Muscle of leg (tissue), 11 donors: ENCODE measurements around the gene AP2B1. TPM values are rescaled to one million over a fixed set of nuclear protein-coding genes. Genes with fewer than 3 reads are reported as not detected.
"Not testable (repeated sequence)": the region's sequence is repeated elsewhere in the genome, so short reads cannot be mapped to it uniquely, and the experiment has no call there.

Experiments used
- DNase-seq: peaks from one replicate; pipeline ENCODE4 v3.0.0; 2013
- H3K27ac ChIP-seq: one replicate; pipeline ENCODE4 v1.5.1; 2013; ENCODE audit warnings: mild to moderate bottlenecking, low read length, control low read depth
- H3K27me3 ChIP-seq: one replicate; pipeline ENCODE4 v1.6.1; 2013; ENCODE audit warnings: low read length; ENCODE audit not compliant: control insufficient read depth, insufficient read depth
- H3K36me3 ChIP-seq: one replicate; pipeline ENCODE4 v1.6.1; 2013; ENCODE audit warnings: low read length; ENCODE audit not compliant: control insufficient read depth, insufficient read depth
- H3K4me1 ChIP-seq: one replicate; pipeline ENCODE4 v1.6.1; 2013; ENCODE audit warnings: low read length; ENCODE audit not compliant: control insufficient read depth, insufficient read depth
- H3K4me3 ChIP-seq: one replicate; pipeline ENCODE4 v1.5.1; 2013; ENCODE audit warnings: low read length, control low read depth
- H3K9me3 ChIP-seq: replicated peaks from 2 replicates; pipeline ENCODE4 v1.6.1; 2013; ENCODE audit warnings: low read depth, low read length; ENCODE audit not compliant: control insufficient read depth
- WGBS: methylation state at CpG from one replicate; pipeline ENCODE4 v1.1.5; 2013; ENCODE audit warnings: missing lambda C conversion rate; ENCODE audit not compliant: insufficient coverage; 5-methylcytosine and 5-hydroxymethylcytosine counted together
- polyA plus RNA-seq, 8 donors: library from polyadenylated mRNA; unstranded; fragments of 120-200 nt; gene quantifications; one replicate each; pipeline versions ENCODE4 v1.2.1 to v1.2.3, GENCODE V29; 2013; ENCODE audit warnings: inconsistent platforms in 1 of 8, low replicate concordance in 1 of 8; ENCODE audit not compliant: insufficient read length in 8 of 8, insufficient read depth in 1 of 8
- total RNA-seq: library from RNA; stranded (reverse); fragments of 120-200 nt; gene quantifications from one replicate; pipeline ENCODE4 v1.2.4, GENCODE V29; 2013

AP2B1 gene
- total and polyA plus RNA-seq, 9 donors = 45.4 to 92.9 (median 75.4) TPM

- DNase-seq = no peak
- peaks cover 40% of the 10 kb centered on the region for H3K27me3 ChIP-seq
- H3K9me3 ChIP-seq = no peaks in the 10 kb centered on the region
- no peak overlapping the region for H3K27ac ChIP-seq
- H3K4me3 ChIP-seq = no peak overlapping the region
- H3K4me1 ChIP-seq = no peaks in the 10 kb centered on the region
- 4% methylated on average over 22 of the region's 35 CpGs for WGBS
- no peaks in the 10 kb centered on the region for H3K36me3 ChIP-seq
Observed at GRCh38 chr17:35749560-35750412, 162.7 kb downstream of the AP2B1 start.

DNA sequence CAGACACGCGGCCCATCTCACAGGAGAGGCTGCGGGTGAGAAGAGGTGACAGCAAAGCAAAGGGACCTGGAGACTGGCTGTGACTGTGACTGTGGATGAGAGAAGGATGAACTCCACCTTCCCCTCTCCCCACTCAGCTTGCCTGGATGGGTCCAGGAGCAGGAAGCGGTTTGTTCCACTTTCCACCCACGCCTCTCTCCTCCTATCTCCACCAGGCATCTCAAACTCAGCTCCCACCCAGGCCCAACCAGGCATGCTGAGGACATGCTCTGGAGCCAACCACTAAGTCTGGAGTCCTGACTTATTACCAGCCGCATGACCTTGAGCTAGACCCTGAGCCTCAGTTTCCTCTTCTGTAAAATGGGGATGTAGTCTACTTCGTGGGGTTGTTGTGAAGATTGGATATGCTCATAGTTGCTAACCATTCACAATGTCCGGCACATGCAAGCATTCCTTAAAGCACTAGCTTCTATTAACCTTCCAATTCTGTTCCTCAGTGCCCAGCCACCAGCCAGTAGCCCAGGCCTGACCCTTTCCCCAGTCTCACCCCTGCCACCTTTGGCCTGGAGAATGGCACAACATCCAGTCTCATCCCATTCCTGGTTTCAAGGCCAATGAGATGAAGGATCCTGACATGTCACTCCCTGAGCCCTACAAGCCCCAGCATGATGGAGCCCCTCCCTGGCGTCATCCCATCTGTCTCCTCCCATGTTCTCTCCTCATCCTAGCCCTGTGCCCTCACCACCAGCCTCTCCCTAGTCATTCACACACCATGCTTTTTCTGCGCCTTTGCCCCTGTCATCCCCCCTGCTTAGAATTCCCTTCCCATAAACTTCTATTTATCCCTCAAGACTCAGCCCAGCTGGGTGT, 163.6 kb downstream of the AP2B1 start:
- Histone ChIP-seq H3K36me3 (no peaks in the 10 kb centered on the region), H3K27ac (no peak overlapping the region), H3K27me3 (peaks cover 40% of the 10 kb centered on the region), H3K4me1 (no peaks in the 10 kb centered on the region), H3K4me3 (no peak overlapping the region), H3K9me3 (no peaks in the 10 kb centered on the region)
- no peak for DNase-seq
- WGBS = 73% methylated on average over 3 of the region's 10 CpGs

DNA sequence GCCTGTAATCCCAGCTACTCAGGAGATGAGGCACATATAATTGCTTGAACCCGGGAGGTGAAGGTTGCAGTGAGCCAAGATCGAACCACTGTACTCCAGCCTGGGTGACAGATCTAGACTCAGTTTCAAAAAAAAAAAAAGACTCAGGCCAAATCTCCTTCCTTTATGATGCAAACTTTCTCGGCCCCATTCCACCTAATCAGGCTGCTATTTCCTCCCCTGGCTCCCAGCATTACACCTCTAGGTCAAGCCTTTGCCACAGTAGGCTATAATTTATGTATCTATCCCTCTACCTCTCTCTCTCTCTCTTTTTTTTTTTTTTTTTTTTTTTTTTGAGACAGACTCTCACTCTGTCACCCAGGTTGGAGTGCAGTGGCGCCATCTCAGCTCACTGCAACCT, 164.4 kb downstream of the AP2B1 start:
- H3K4me1 ChIP-seq, H3K36me3 ChIP-seq, H3K9me3 ChIP-seq, DNase-seq, H3K4me3 ChIP-seq, H3K27ac ChIP-seq: not testable (repeated sequence)
- peaks cover 37% of the 10 kb centered on the region for H3K27me3 ChIP-seq
- WGBS = 100% methylated on average over 2 of the region's 4 CpGs

- WGBS = 63% methylated on average over 16 of the region's 16 CpGs
- no peaks in the 10 kb centered on the region for H3K36me3 ChIP-seq
- H3K4me3 ChIP-seq = no peak overlapping the region
- H3K27ac ChIP-seq = no peak overlapping the region
- H3K4me1 ChIP-seq = no peaks in the 10 kb centered on the region
- H3K9me3 ChIP-seq = no peaks in the 10 kb centered on the region
- peaks cover 37% of the 10 kb centered on the region for H3K27me3 ChIP-seq
- DNase-seq = no peak
Observed at GRCh38 chr17:35752471-35752870, 165.3 kb downstream of the AP2B1 start.

GRCh38 chr17:35752945-35753764, 166.0 kb downstream of the AP2B1 start, which contains the start of gene GAS2L2:
Gene GAS2L2 (minus strand): TSS chr17:35753239. CDS start chr17:35752850, 389 bp downstream.
- Histone ChIP-seq H3K4me1 (no peaks in the 10 kb centered on the region), H3K36me3 (no peaks in the 10 kb centered on the region), H3K9me3 (no peaks in the 10 kb centered on the region), H3K27ac (no peak within 1 kb of the TSS), H3K27me3 (peaks cover 37% of the 10 kb centered on the region), H3K4me3 (no peak within 1 kb of the TSS)
- 29% methylated on average over 6 of the region's 9 CpGs for WGBS
- DNase-seq = no peak

- H3K9me3 ChIP-seq = no peaks in the 10 kb centered on the region
- H3K4me3 ChIP-seq = no peak overlapping the region
- H3K36me3 ChIP-seq = no peaks in the 10 kb centered on the region
- no peaks in the 10 kb centered on the region for H3K4me1 ChIP-seq
- no peak overlapping the region for H3K27ac ChIP-seq
- peaks cover 6% of the 10 kb centered on the region for H3K27me3 ChIP-seq
- DNase-seq = no peak
Observed at GRCh38 chr17:35757243-35757642, 170.1 kb downstream of the AP2B1 start.

GRCh38 chr17:35760587-35760986, 173.5 kb downstream of the AP2B1 start, which contains the start of gene C17orf50:
Gene C17orf50 (plus strand): TSS chr17:35760887. CDS start chr17:35760942, 55 bp downstream.
- no CpG with 5 or more reads among the region's 1 CpG for WGBS
- Histone ChIP-seq H3K27me3 (peaks cover 2% of the 10 kb centered on the region), H3K9me3 (no peaks in the 10 kb centered on the region), H3K4me1 (peaks cover 14% of the 10 kb centered on the region), H3K36me3 (no peaks in the 10 kb centered on the region), H3K4me3 (no peak within 1 kb of the TSS), H3K27ac (no peak within 1 kb of the TSS)
- DNase-seq = no peak

DNA sequence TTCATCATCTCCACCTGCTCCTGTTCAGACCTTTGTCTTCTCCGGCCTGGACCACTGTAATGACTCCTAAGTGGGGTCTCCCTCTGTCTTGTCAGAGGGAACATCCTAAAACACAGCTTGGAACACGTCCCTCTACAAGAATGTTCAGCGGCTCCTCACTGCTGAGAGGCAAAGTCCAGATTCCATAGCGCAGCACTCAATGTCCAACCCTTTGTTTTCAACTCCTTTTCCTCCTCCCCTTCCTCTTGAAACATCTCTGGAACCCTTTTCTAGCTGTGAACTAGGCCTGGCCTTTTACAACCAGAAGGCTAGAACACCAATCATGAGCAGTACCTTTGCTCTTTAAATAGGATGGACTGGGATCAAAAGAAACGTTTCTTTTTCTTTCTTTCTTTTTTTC, 174.5 kb downstream of the AP2B1 start:
- H3K4me3 ChIP-seq = no peak overlapping the region
- 82% methylated on average over 4 of the region's 5 CpGs for WGBS
- DNase-seq = no peak
- no peaks in the 10 kb centered on the region for H3K9me3 ChIP-seq
- peaks cover 2% of the 10 kb centered on the region for H3K27me3 ChIP-seq
- no peaks in the 10 kb centered on the region for H3K36me3 ChIP-seq
- no peak overlapping the region for H3K27ac ChIP-seq
- H3K4me1 ChIP-seq = peaks cover 22% of the 10 kb centered on the region

- Histone ChIP-seq H3K9me3 (no peaks in the 10 kb centered on the region), H3K4me3 (no peak overlapping the region), H3K27ac (no peak overlapping the region), H3K27me3 (peaks cover 2% of the 10 kb centered on the region), H3K36me3 (no peaks in the 10 kb centered on the region), H3K4me1 (peaks cover 25% of the 10 kb centered on the region)
- DNase-seq = no peak
- WGBS = 3% methylated on average over 12 of the region's 17 CpGs
Observed at GRCh38 chr17:35763767-35764122, 176.6 kb downstream of the AP2B1 start.
